A673 (cell line): ENCODE results near the gene MEX3C. TPM values are rescaled to one million over a fixed set of nuclear protein-coding genes. Genes with fewer than 3 reads are reported as not detected.

Source experiments
- BruUV-seq: library from RNA; stranded (reverse); fragments of 400-500 nt; replicated peaks from 2 replicates; lab custom pipeline; 2021; lab: Mats Ljungman, UMichigan
- CTCF ChIA-PET: fragments of 300-600 bp; sonication (Branson Sonifier 250); formaldehyde crosslinking; loops from one replicate; lab custom pipeline; 2022; ENCODE audit warnings: antibody characterized with exemption; lab: Charles Lee
- POLR2A ChIA-PET: fragments of 300-600 bp; sonication (Branson Sonifier 250); formaldehyde crosslinking; loops from one replicate; lab custom pipeline; 2022; ENCODE audit warnings: antibody characterized with exemption; ENCODE audit not compliant: low non-redundant PET; lab: Charles Lee
- DNase-seq: peaks from one replicate; pipeline ENCODE4 v3.0.0-alpha.2; 2015; ENCODE audit warnings: low spot score
- H3K27ac ChIP-seq: fragments of 200-600 bp; sonication (generic); 2 replicates; pipeline ENCODE4 v1.5.1; 2016; ENCODE audit warnings: mixed run types, low read depth, mild to moderate bottlenecking, mixed read lengths, antibody characterized with exemption, low read length; ENCODE audit not compliant: poor library complexity, severe bottlenecking
- H3K27me3 ChIP-seq: fragments of 200-600 bp; sonication (generic); replicated peaks from 2 replicates; pipeline ENCODE4 v1.6.1; 2017; ENCODE audit warnings: mixed run types, low read depth, mild to moderate bottlenecking, mixed read lengths, antibody characterized with exemption, low read length; ENCODE audit not compliant: insufficient read depth, poor library complexity
- H3K36me3 ChIP-seq: fragments of 200-600 bp; sonication (generic); 2 replicates; pipeline ENCODE4 v1.6.1; 2016; ENCODE audit warnings: mixed run types, mild to moderate bottlenecking, mixed read lengths, antibody characterized with exemption, low read length; ENCODE audit not compliant: insufficient read depth, poor library complexity, severe bottlenecking
- H3K4me1 ChIP-seq: fragments of 200-600 bp; sonication (generic); 2 replicates; pipeline ENCODE4 v1.6.1; 2017; ENCODE audit warnings: mixed run types, mild to moderate bottlenecking, mixed read lengths, antibody characterized with exemption, low read length; ENCODE audit not compliant: insufficient read depth, poor library complexity, severe bottlenecking
- H3K4me3 ChIP-seq: fragments of 200-600 bp; sonication (generic); 2 replicates; pipeline ENCODE4 v1.5.1; 2016; ENCODE audit warnings: low read depth, mixed run types, mild to moderate bottlenecking, mixed read lengths, low read length; ENCODE audit not compliant: poor library complexity, severe bottlenecking
- H3K9me3 ChIP-seq: fragments of 200-600 bp; sonication (generic); 2 replicates; pipeline ENCODE4 v1.6.1; 2016; ENCODE audit warnings: mixed run types, low read depth, mild to moderate bottlenecking, mixed read lengths, antibody characterized with exemption, low read length; ENCODE audit not compliant: poor library complexity, severe bottlenecking
- CTCF ChIP-seq: fragments of 300-800, 200-600 bp; sonication (generic); conservative IDR thresholded peaks from 2 replicates; pipeline ENCODE4 v1.5.1; 2017; ENCODE audit warnings: low read depth, mild to moderate bottlenecking, antibody characterized with exemption, low read length, moderate library complexity, mixed read lengths
- EZH2 ChIP-seq: fragments of 200-600 bp; sonication (generic); IDR thresholded peaks from 2 replicates; pipeline ENCODE4 v1.6.1; 2017; ENCODE audit warnings: borderline replicate concordance, low read depth, mild to moderate bottlenecking, mixed read lengths, antibody characterized with exemption, low read length; ENCODE audit not compliant: poor library complexity, severe bottlenecking
- intact Hi-C: fragments of 100-400 bp; cut with micrococcal nuclease; formaldehyde crosslinking; loops from one replicate; pipeline ENCODE4 v1.10.0; 2022; ENCODE audit not compliant: unreplicated experiment
- total RNA-seq: library from RNA; stranded (reverse); gene quantifications from 2 replicates; pipeline ENCODE4 v1.2.3, GENCODE V29; 2021

Gene MEX3C
- total RNA-seq, 1 experiment from 2014 or later = 60.2 TPM

GRCh38 chr18:51188024-51188701, 9.3 kb downstream of the MEX3C start:
- TF ChIP-seq CTCF = no peak
- no peak for TF ChIP-seq EZH2
- Histone ChIP-seq H3K27me3 (no peaks in the 10 kb centered on the region), H3K9me3 (no peaks in the 10 kb centered on the region), H3K36me3 (no peaks in the 10 kb centered on the region), H3K4me3 (no peak overlapping the region), H3K4me1 (peaks cover 13% of the 10 kb centered on the region), H3K27ac (no peak overlapping the region)
- no TSS peak for BruUV-seq
- CTCF ChIA-PET = no interaction called here
- no peak for DNase-seq
- intact Hi-C loops = no loop called here
- POLR2A ChIA-PET = interaction anchor here (0.6 kb wide), 2 partner anchors 10 to 47 kb away, joined by 3 to 14 read pairs; partner anchors contain the start of gene MEX3C

GRCh38 chr18:51185075-51185474, 12.4 kb downstream of the MEX3C start:
- intact Hi-C loops = no loop called here
- Histone ChIP-seq H3K27me3 (no peaks in the 10 kb centered on the region), H3K36me3 (no peaks in the 10 kb centered on the region), H3K4me1 (no peaks in the 10 kb centered on the region), H3K9me3 (no peaks in the 10 kb centered on the region), H3K27ac (no peak overlapping the region), H3K4me3 (no peak overlapping the region)
- no peak for DNase-seq
- BruUV-seq = no TSS peak
- no peak for TF ChIP-seq CTCF
- TF ChIP-seq EZH2 = no peak
- CTCF ChIA-PET = no interaction called here
- POLR2A ChIA-PET = no interaction called here

- ChIA-PET POLR2A (no interaction called here), CTCF (no interaction called here)
These were observed 13.4 kb downstream of the MEX3C start for GRCh38 chr18:51184091-51184457.

More at GRCh38 chr18:51184091-51184457, 13.4 kb downstream of the MEX3C start:
- DNase-seq = no peak
- intact Hi-C loops = no loop called here
- H3K36me3 ChIP-seq = no peaks in the 10 kb centered on the region
- BruUV-seq = no TSS peak
- H3K4me3 ChIP-seq = no peak overlapping the region
- H3K9me3 ChIP-seq = no peaks in the 10 kb centered on the region
- no peak overlapping the region for H3K27ac ChIP-seq
- no peaks in the 10 kb centered on the region for H3K4me1 ChIP-seq
- H3K27me3 ChIP-seq = no peaks in the 10 kb centered on the region
- TF ChIP-seq CTCF (no peak), EZH2 (no peak)
